Fibroblast of skin of scalp (primary cell): ENCODE results near the gene PLCD4.

Source experiments
- DNase-seq: peaks from one replicate; pipeline ENCODE4 v3.0.0-alpha.2; 2013

PLCD4 gene

DNA sequence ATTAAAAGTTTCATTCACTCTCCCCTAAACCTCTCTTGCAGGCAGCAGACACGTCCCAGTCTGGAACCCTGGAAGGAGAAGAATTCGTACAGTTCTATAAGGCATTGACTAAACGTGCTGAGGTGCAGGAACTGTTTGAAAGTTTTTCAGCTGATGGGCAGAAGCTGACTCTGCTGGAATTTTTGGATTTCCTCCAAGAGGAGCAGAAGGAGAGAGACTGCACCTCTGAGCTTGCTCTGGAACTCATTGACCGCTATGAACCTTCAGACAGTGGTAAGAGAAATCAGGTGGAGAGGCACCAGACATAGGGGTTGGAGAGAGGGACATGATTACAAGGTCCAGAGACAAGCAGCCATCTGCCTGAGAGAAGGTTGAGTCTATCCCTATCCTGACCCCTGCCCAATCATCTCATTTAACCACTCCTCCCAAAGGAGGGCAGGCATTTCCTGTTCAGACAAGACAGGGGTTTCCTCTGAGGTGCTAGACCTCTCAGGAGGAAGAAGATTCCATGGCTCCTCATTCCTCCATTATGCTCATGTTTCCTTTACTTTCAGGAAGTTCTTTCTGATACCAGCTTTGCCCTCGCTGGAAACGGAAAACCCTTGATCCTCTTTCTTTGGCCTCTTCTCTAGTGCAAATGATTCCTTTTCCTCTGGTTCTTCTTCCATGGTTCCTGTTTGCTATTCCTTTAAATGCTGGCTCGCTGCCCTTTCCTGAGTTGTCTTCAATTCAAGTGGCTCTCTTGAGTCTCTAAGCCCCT is 15.1 kb downstream of the PLCD4 start:
- peak; percentile 44 for DNase-seq

DNA sequence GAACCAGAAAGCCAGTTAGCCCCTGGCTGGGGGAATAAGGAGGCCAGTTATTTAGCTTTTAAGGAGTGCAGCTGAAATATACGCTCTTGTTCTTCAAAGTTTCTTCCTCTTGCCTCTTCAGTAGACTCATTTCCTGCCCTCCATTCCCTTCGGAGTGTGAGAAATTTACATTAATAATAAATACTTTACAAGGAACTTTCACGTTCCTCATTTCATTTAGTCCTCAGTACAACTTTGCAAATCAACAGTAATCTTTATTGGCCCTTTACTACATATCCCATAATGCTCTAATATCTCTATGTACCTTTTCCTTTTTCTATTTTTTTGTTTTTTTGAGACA is 15.6 kb downstream of the PLCD4 start:
- no peak for DNase-seq

DNA sequence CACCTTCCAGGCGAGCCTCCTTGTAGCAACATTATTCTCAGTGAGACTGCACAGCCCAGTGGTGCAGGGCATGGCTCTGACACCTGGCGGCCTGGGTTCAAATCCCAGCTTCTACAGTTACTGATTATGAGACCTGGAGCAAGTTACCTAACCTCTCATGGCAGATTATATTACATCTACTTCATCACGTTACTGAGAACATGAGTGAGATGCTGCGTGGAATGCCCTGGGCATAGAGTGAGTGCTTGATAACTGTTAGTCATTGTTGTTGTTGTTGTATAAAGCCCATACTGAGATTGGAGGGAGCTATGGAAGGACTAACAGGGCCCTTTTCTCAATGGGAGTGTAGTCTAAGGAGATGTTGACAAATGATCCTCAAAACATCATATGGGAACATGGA is 18.7 kb downstream of the PLCD4 start:
- no peak for DNase-seq

DNA sequence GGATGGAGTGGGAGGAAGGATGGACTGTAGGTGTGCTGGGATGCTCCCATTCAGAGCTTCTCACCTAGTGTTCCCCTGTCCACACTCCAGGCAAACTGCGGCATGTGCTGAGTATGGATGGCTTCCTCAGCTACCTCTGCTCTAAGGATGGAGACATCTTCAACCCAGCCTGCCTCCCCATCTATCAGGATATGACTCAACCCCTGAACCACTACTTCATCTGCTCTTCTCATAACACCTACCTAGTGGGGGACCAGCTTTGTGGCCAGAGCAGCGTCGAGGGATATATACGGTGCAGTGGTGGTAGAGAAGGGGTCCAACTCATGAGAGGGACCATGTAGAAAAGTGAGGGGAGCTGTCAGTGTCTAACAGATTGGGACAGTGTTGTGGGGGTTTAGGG is 20.2 kb downstream of the PLCD4 start:
- DNase-seq = no peak

DNA sequence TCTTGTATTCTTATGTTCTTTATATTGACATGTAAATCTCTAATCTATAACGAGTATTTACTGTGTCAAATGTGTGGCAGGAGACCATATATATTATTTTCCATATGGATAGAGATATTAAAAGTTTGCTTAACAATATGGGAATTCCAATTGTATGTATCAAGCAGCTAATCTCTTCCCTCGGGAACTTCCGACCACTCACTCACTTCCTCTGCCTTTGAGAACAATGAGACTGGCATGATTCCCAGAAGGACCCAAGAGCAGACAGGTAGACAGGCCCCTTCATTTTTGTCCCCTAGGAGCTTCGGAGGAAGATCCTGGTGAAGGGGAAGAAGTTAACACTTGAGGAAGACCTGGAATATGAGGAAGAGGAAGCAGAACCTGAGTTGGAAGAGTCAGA is 24.1 kb downstream of the PLCD4 start:
- DNase-seq = peak; percentile 40

DNA sequence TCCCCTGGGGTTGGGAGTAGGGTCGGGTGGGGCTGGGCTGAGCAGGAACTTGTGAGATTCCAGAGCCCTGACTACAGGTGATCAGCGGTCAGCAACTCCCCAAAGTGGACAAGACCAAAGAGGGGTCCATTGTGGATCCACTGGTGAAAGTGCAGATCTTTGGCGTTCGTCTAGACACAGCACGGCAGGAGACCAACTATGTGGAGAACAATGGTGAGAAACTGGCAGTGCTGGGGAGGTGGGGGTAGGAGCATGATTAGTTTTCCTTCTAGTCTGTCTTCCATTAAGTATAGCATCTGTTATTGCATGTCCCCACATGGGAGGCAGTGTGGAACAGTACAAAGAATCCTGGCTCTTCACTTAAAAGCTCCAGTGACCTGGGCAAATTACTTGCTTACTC is 28.0 kb downstream of the PLCD4 start:
- no peak for DNase-seq

DNA sequence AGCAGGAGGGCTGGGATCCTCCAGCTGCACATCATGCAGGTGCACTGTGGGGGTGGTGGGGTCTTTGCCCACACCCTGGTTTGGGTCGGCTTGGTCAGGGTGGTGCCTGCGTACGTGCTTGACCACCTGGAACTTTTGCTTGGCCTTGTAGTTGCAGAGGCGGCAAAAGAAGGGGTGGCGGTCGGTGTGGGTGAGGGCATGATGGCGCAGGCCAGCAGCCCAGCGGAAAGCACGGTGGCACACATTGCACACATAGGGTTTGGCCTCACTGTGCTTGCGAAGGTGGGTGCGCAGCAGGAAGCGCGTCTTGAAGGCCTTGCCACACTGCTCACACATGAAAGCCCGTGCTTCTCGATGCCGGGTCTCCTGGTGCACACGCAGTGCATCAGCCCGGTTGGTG is 30.7 kb downstream of the PLCD4 start:
- no peak for DNase-seq

DNA sequence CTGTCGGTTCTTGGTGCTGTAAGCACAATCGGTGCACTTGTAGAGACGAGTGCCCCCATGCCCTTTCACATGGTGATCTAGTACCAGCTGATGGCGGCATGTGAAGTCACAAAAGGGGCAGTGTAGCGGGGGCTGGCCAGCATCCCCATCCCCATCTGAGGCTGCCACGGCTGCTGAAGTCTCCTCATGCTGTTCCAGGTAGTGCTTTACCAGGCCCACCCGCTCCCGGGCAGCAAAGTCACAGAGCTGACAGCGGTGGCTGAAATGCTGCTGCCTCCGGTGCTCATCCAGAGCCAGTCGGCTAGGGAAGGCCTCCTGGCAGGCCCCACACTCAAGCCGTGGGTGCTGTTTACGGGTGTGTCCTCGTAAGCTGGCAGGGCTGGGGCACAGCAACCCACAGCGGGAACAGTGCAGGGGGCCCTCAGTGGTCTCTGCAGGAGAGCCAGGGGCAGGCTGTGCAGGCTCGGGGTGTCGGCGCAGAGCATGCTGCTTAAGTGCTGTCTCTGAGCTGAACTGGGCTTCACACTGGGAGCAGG is 34.5 kb downstream of the PLCD4 start:
- no peak for DNase-seq

DNA sequence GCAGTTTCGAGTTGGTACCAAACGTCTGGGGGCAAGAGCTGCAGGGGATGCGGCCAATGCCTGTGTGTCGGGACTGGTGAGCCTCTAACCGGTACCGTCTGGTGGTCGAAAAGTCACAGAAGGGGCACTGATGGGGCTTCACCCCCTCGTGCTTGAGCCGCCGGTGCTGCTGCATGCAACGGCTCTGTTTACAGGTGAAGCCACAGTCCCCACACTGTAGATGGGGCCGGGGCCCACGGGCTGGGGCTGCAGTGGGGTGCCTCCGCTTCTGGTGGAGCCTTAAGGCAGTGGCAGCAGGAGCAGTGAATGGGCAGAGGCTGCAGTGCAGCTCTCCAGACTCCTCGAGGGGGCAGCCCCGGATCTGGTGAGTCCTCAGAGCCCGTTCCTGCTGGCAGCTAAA is 35.1 kb downstream of the PLCD4 start:
- DNase-seq = no peak

DNA sequence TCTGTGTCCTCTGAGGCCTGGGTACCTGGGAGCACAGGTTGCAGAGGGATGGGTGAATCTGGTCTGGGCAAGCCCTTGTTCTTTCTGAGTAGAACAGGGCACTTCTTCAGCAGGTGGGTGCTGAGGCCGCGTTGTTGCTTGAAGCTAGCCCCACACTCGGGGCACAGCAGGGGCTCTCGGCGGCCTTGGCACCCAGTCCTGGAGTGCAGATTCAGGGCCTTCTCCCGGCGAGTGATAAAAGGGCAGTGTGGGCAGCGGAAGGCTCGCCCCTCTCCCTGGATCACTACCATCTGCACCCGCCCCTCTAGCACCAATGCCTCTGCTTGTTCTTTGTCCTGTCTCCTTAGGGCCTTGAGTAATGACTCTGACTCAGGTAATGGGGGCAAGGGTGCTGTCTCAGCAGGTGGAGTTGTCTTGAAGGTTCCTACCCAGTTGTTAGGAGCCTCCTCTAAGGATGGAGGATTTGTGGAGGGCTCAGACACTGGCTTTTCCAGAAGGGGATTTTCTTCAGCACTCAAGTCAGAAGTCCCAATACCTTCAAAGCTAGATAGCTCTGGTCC is 36.1 kb downstream of the PLCD4 start:
- DNase-seq = no peak

DNA sequence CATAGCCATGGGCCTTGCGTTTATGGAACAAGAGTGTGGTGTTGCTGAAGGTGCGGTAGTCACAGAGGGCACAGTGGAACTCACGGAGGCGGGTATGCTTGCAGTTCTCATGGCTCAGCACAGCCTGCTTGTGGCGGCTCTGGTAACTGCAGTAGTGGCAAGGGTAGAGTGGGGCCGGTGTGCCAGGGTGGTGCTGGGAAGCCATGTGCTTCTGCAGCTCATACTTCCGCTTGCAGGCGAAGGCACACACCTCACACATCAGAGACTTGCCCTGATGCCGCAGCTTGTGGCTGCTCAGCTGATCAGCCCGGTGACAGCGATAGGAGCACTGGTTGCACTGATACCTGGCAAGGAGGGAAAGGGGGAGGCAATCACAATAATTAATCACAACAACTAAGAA is 37.0 kb downstream of the PLCD4 start:
- DNase-seq = no peak

DNA sequence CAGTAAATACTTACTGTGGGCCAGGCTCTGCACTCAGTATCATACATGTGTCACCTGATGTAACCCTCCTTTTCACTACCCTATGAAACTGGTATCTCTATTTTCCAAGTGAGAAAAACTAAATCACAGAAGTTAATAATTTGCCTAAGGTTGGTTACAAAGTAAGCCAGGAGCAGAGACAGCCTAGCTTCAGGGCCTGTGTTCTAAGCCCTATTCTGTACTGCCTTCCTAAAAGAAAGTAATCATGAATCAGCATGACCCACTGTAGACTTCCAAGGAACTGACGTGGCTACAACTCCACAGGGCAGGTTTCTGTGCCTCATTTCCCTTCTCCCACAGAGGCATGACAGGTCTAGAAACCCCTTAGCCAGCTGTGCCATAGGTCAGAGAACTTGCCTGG is 37.4 kb downstream of the PLCD4 start:
- no peak for DNase-seq

DNA sequence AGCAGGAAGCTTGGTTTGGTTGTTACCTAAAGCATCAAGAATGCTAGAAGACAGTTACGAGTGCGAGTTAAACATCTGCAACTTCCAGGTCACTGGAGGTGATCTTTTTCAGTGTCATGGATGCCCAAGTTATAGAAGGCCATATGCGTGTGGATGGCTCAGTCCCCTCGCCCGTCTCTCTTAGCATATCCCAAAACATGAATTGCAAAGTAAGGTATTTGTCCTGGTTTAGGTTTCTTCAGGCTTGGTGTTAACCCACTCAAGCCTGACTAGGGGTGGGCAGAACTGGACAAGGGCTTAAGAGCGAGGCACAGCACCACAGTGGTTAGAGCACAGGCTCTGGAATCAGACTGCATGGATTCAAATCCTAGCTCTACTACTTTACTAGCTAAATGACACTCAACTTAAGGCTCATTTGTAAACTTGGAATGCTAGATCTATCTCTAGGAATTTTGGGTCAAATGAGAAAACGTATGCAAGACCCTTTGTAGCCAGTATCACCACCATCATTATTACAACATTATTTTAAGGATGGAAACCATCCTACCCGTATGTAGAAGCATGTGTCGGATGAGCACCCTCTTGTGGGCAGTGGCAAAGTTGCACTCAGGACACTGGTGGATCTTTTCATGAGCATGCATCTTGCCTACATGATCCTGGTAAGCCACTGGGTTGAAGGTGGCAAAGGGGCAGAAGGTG is 40.5 kb downstream of the PLCD4 start:
- DNase-seq = peak; percentile 58

DNA sequence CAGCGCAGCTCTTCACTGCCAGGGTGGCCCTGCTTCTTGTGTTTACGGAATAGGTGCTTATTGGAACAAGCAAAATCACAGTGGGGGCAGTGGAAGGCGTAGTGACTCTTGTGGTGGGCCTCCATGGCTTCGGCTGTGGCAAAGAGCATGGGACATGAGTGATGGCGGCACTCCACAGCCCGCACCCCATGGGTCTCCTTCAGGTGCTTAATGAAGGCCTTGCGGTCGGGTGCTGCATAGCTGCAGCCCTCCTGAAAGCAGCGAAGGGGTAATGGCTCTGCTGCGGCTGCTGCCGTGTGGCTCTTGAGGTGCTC is 41.0 kb downstream of the PLCD4 start:
- DNase-seq = no peak

DNA sequence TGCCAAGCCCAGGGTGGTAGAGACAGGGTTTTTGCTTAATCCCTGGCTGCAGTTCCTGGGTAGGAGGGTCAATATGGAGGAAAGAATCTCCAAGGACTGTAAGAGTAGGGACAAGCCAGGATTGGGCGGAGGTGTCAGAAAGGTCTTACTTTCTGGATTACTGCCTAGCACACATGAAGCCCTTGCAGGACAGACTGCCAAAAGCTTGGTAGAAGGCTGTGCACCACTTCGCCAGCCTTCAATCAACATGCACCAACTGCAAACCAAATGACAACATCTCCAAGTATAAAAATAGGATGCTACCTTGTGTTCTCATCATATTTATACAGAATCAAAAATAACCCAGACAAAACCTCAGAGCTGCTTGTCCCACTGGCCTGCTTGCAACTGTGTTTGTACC is 48.1 kb downstream of the PLCD4 start:
- DNase-seq = no peak

DNA sequence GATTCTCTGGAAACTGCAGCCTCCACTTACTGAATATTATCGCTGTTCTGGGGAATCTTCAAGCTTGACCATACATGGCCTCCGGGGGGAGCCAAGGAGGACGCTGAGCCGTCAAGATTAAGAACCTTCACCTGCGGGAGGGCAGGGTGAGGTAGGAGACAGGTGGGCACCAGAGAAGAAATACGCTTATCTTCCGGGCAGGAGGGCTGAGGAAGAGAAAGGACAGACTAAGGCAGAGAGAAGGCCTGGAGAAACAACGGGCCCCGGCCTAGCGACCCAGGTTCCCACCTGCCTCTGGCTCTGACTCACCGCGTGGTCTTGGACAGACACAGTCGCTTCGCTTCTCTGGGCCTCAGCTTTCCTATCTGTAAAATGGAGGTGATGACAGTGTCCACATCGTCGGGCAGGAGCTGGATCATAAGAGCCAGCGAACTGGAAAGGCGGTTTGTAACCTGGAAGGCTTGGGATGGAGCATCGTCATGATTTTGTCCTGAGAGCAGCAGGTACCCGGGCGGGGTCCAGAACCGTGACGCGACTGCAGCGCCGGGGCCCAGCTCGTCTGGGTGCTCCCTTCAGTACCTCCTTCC is 51.1 kb downstream of the PLCD4 start:
- peak; percentile 33 for DNase-seq

DNA sequence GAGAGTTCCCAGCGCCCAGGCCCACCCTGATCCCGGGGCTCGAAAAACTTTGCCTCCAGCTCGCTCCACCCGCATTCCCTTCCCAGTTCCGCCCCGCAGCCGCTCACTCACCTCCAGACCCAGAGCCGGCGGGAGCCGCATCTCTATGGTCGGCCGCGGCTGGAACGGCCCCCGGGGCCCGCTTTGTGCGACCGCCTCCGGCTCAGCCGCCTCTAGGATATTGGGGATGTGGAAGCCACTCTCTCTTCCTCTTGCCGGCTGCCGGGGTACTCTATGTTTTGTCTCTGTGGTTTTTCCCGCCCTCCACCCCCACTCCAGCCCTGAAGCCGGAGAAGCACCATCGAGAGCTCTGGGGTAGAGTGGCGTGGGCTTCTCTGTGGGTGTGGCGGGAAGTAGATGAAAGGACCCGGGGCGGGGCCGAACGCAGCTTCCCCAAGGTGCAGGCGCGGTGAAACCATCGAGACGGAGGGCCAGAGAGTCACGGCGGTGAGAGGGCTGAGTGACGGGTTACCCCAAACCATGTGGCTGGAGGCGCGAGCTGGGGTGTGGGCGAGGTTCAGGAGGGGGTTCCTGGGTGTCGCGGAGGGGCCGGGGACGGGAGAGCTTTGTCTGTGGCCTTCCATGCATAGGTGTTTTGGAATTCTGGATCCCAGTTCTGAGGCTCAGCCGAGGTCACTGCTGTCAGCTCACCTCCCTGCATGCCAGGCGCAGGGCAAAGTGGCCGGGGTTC is 51.7 kb downstream of the PLCD4 start, which contains the start of the genes BCS1L and ZNF142:
Gene BCS1L (plus strand): TSS at position 426 of the 730 bp plus-strand sequence. CDS start 1,305 bp downstream, outside the sequence.
Gene ZNF142 (minus strand): TSS at position 366 of the 730 bp plus-strand sequence. CDS start 3,194 bp downstream, outside the sequence.
- peak; percentile 84 for DNase-seq

DNA sequence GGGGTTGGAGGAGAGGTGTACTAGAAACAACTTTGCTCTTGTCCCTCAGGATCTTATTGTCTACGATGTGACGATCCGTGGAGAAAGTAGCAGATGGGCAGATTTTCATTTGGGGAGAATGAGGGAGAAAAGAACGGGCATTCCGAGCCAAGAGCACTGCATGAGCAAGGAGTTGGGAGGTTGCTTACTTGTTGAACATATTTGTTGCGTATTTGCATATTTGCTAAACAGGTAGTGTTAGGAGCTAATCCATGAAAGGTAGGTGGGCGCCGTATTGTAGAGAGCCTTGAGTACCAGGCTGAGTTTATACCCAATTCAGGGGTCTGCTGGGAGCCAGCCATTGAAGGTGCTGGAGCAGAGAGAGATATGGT is 52.3 kb downstream of the PLCD4 start:
- DNase-seq = no peak

DNA sequence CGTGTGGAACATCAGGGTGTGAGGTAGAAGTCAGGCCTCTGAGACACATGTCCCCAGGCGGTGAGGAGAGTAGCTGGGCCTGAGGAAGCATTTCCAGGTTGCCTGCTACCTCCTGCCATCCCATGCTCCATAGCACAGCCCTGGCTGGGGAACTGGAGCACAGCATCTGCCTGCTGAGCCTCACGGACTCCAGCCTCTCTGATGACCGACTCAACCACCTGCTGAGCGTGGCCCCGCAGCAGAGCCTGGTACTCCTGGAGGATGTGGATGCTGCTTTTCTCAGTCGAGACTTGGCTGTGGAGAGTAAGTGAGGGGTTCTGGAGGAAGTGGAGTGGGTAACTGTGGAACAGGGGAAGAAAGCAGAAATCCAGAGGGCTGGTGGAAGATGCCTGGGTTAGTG is 54.7 kb downstream of the PLCD4 start:
- DNase-seq = no peak

DNA sequence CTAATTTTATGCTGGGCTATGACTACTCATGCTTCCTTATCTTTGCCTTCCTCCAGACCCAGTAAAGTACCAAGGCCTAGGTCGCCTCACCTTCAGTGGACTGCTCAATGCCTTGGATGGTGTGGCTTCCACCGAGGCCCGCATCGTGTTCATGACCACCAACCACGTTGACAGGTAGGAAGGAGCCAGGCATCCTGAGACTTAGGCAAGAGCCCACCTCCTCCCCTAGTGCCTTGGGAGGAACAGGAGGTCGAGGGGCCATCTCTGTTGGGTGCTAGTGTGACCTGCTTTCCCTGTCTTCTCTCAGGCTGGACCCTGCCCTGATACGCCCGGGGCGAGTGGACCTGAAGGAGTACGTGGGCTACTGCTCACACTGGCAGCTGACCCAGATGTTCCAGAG is 55.1 kb downstream of the PLCD4 start:
- no peak for DNase-seq

DNA sequence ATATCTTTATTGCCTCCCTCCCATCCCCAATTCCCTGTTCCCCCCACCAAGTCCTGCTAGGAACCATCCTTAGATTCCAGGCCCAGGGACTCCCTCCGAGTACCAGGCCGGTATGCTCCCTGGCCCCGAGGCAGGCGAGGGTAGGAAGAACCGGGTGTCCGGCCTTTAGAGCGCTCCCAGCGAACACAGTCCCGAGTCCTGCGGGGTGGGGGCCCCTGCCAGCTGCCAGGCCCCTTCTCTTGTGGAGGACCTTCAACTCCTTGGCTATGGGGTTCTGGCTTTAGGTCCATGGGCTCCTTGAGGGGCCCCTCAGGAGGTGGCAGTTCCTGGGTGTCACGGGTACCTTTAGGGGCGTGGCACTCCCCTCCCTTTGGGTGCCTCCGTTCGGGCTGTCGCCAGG is 56.2 kb downstream of the PLCD4 start:
- no peak for DNase-seq

DNA sequence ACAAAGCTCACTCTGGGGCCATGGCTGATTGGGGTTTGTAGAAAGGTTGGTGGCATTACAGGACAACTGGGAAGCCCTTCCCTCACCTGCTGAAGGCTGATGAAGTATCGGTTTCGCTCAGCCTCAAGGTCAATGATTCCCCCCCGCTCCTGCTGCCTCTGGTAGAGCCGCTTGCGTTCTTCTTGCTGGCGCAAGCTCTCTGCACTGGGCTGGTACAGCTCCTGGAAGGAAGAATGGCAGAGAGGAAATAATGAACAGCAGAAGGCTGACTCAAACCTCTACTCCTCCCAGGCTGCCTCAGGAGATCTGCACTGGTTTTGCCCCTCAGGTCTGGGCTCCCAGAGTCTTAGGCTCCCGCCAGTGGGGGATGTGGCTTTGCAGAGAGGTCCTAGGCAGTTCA is 57.0 kb downstream of the PLCD4 start:
- DNase-seq = no peak

DNA sequence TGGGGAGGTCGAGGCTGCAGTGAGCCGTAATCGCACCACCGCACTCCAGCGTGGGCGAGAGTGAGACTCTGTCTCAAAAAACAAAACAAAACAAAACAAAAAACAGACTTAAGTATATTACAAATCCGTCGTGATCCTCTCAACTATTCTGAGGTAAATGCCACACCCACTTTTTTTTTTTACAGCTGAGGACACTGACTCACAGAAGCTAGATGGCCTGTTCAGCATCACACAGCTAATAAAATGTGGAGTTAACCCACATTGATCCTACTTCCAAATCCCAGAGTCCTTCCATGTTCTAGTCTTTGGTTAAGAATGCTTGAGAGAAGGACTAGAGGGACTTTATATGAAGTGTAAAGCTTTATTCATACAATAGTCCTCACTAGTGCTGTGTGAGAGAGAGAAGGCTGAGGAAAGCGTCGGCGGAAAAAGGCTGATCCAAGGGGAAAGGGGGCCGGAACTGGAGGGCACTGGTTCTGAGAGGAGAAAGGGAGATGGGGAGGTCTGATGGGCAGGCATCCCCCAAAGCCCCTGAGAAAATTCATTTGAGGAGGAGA is 63.5 kb downstream of the PLCD4 start:
- DNase-seq = no peak
